Endothelial cell of hepatic sinusoid (primary cell): ENCODE measurements around the gene VSIG10.

Experiments used
- in situ Hi-C: cut with HindIII; loops from 2 replicates; pipeline ENCODE4 v1.10.0; 2017; ENCODE audit warnings: low sequenced_read_pairs

Gene VSIG10

GRCh38 chr12:118060301-118061010, 43.4 kb downstream of the VSIG10 start:
- in situ Hi-C loops: no loop called here

GRCh38 chr12:118059341-118060191, 44.2 kb downstream of the VSIG10 start:
- in situ Hi-C loops: no loop called here

DNA sequence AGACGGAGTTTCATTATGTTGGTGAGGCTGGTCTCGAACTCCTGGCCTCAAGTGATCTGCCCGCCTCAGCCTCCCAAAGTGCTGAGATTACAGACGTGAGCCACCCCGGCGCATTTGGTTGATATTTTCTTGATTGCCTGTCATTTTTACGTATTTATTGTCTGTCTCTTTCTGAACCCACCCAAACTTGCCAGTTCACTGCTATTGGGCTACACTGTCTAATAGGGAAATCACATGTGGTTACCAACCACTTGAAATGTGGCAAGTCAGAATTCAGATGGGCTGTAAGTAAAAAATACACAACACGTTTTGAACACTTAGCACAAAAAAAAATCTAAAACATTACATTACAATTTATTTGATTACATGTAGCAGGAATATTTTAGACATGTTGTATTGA, 44.9 kb downstream of the VSIG10 start:
- in situ Hi-C loops: no loop called here

- in situ Hi-C loops: no loop called here
Observed at GRCh38 chr12:118058227-118058626, 45.6 kb downstream of the VSIG10 start.

- in situ Hi-C loops: no loop called here
Observed at GRCh38 chr12:118055865-118056773, 47.7 kb downstream of the VSIG10 start.

DNA sequence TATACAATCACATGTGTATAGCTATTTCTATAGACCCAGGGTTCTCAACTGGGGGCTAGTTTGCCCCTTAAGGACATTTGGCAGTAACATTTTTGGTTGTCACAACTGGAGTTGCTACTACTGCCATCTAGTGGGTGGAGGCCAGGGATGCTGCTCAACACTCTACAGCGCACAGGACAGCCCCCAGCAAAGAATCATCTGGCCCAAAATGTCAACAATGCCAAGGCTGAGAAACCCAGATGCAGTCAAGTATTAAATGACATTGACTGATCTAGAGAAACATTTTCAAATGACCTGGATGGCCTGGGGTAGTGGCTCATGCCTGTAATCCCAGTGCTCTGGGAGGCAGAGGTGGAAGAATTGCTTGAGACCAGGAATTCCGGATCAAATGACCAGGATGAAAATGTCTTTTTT, 48.7 kb downstream of the VSIG10 start:
- in situ Hi-C loops: no loop called here

GRCh38 chr12:118053071-118053985, 50.5 kb downstream of the VSIG10 start:
- in situ Hi-C loops: no loop called here

GRCh38 chr12:118052324-118053070, 51.3 kb downstream of the VSIG10 start:
- in situ Hi-C loops: no loop called here

- in situ Hi-C loops: no loop called here
Observed at GRCh38 chr12:118050972-118051910, 52.6 kb downstream of the VSIG10 start.

GRCh38 chr12:118046430-118046829, 57.4 kb downstream of the VSIG10 start:
- in situ Hi-C loops: no loop called here

DNA sequence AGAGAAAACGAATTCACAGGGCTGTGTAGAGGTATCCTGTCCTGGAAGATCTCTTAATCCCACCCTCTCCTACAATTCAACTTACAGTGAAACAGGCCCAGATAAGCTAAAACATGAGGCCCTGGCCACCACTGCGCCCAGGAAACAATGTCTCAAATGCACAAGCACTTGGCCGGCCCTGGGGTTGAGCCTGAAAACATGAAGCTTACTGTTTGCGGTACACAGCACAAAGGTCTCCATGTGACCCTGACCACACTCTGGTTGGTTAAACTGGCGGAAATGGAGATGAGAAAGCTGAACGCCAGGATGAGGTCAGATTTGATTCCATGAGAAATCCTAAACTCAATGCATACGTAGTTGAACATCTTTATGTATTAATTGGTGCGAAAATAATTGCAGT, 59.2 kb downstream of the VSIG10 start:
- in situ Hi-C loops: no loop called here

DNA sequence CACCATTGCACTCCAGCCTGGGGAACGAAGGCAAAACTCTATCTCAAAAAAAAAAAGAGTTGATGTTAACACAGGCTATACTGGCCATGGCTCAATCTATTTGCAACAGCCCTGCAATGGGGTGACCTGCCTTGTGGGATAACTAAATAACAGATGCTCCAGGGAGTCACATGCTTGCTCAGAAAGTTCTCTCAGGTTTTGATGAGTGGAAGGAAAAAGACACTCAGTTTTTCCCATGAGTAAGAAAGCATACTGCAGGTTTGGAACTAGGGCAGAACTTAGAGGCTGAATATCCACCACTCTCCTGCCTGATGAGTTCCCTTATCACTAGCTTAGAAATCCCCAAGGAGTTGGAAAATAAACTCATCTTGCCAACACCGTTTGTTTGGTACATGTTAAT, 59.7 kb downstream of the VSIG10 start:
- in situ Hi-C loops: no loop called here

DNA sequence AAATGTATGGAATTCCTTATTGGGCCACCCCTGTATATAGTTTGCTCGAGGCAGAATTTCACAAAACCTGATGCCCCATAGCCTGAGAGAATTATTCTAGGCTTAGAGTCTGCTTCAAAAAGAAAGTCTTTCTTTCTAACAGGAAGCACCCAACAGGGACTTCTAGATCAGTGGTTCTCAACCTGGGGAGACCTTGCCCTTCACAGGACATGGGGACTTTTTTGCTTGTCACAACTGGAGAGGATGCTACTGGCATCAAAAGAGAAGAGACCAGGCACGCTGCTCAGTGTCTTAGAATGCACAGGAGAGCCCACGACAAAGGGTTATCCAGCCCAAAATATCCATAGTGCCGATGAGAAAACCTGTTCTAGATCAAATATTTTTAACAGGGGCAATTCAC, 61.7 kb downstream of the VSIG10 start:
- in situ Hi-C loops: no loop called here

GRCh38 chr12:118038137-118038536, 65.7 kb downstream of the VSIG10 start:
- in situ Hi-C loops: no loop called here

GRCh38 chr12:118036672-118037411, 67.0 kb downstream of the VSIG10 start:
- in situ Hi-C loops: no loop called here

DNA sequence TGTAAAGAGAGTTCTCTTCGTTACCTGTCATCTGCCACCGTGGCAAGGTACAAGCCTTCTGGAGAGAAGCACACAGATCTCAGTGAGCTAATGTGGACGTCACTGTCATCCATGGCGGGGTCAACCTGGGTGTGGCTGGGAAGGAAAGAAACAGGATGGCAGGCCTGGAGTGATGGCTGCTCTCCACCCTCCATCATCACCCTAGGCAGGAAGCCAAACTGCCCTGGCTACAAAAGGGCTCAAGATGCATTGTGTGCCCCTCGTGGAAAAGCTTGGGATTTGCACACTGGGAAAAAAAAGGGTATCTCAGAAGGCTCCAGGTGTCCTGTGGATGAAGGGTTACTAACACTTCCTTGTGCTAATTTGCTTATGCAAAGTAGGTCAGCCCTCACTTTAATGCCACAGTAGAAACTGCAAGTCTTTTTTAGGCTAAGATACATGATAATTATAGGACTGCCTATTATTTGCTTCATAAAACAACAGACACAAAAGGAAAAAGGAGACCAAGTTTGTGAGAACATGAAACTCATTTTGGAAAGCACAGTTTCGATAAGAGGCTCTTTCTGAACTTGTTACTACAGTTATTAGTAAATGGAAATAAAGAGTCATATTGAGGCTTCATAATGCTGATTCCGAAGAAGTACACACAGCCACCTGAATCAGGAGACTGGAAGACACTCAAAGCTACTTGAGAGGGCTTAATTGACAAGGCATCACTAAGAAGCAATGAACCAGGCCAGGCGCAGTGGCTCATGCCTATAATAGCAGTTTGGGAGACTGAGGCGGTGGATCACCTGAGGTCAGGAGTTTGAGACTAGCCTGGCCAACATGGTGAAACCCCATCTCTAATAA, 68.4 kb downstream of the VSIG10 start:
- in situ Hi-C loops: no loop called here
